Transverse colon (tissue), 4 donors: ENCODE results near the gene PHACTR2.

Experiments used
- EP300 ChIP-seq: sonication (generic); formaldehyde crosslinking; IDR thresholded peaks from one replicate; pipeline ENCODE4 v1.6.1; 2017; ENCODE audit warnings: antibody characterized with exemption, low read depth
- POLR2A ChIP-seq: fragments of 450-650 bp; IDR thresholded peaks from one replicate; pipeline ENCODE4 v1.6.1; 2016; ENCODE audit warnings: antibody characterized with exemption, mild to moderate bottlenecking, moderate library complexity
- POLR2AphosphoS5 ChIP-seq, 3 donors: sonication (generic); formaldehyde crosslinking; IDR thresholded peaks; one replicate each; pipeline ENCODE4 v1.6.1; 2016; ENCODE audit warnings: antibody characterized with exemption in 3 of 3
- TF ChIP-seq, protein P1 (sequence below), 5 experiments: fragments of 200-600 bp in 3 of 5; fragments of 450-650 bp in 2 of 5; sonication (generic) in 3 of 5; IDR thresholded peaks; 1 replicate in 2 of 5; 2 replicates in 3 of 5; pipeline ENCODE4 v1.5.1; 2016 to 2017; ENCODE audit warnings: antibody characterized with exemption in 5 of 5, inconsistent platforms in 3 of 5, mild to moderate bottlenecking in 2 of 5, moderate library complexity in 1 of 5

DNA sequence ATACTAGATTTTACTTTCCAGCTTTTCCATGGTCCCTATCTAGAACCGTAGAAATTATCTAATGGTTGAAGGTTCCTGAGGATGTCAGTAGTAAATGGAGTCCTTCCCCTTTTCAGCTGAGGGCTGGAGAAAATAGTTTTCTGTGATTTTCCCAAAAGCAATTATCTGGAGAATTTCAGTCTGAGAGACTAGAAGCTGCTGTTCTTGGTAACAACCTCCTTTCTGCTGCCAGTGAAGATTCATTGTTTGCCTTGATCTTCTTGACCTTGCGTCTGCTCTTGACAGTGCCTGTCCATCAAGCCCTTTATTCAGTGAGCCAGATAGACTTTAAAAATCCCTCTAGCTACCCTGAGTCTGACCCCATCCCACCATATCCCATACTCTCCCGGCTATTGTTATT lies 73.1 kb downstream of the PHACTR2 start:
- TF ChIP-seq, protein P1, sequence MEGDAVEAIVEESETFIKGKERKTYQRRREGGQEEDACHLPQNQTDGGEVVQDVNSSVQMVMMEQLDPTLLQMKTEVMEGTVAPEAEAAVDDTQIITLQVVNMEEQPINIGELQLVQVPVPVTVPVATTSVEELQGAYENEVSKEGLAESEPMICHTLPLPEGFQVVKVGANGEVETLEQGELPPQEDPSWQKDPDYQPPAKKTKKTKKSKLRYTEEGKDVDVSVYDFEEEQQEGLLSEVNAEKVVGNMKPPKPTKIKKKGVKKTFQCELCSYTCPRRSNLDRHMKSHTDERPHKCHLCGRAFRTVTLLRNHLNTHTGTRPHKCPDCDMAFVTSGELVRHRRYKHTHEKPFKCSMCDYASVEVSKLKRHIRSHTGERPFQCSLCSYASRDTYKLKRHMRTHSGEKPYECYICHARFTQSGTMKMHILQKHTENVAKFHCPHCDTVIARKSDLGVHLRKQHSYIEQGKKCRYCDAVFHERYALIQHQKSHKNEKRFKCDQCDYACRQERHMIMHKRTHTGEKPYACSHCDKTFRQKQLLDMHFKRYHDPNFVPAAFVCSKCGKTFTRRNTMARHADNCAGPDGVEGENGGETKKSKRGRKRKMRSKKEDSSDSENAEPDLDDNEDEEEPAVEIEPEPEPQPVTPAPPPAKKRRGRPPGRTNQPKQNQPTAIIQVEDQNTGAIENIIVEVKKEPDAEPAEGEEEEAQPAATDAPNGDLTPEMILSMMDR (IDR thresholded peaks at IDR 0.05), result no peak
- no peak for TF ChIP-seq EP300
- TF ChIP-seq POLR2AphosphoS5 (IDR thresholded peaks at IDR 0.05), result no peak
- TF ChIP-seq POLR2A, result no peak
